ENCODE data around the gene FAM53A. TPM values are rescaled to one million over a fixed set of nuclear protein-coding genes. Genes with fewer than 3 reads are reported as not detected.
A peak's percentile ranks its signal among the peaks of the same experiment; 100 is the strongest.

Gene FAM53A
- total RNA-seq, 1 experiment from 2014 or later, result 1.5 TPM

DNA sequence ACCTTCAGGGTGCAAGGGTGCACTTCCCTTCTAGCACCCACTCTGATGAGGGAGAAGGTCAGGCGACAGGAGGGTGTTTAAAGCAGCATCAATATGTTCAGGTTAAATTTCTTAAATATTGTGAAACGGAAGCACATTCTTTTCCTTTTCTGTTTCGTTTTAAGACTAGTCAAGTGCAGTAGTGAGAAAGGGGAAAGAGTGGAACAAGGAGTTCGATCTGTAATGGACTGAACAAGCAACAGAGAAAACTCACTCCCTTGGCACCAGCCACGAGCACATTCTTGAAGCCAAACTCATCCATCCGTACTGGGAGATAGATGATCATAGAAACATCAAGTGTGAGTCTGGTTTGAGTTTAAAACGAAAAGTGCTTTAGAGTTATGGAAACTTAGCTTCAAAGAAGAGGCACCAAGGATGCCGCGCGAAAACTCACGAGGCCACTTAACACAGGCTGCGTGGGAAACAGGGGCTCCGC is 815 bp downstream of the FAM53A start:
- H3K36me3 ChIP-seq (ENCODE audit: insufficient read depth, low read length), result no peaks in the 10 kb centered on the region
- no peaks in the 10 kb centered on the region for H3K9me3 ChIP-seq (ENCODE audit: low read length)
- no peak for DNase-seq
- no peaks in the 10 kb centered on the region for H3K79me2 ChIP-seq (ENCODE audit: low read length)
- H3K9me2 ChIP-seq (replicated peaks; ENCODE audit: insufficient read depth, low read length), result no peaks in the 10 kb centered on the region
- H3K4me2 ChIP-seq (ENCODE audit: low read depth, low read length, poor library complexity, severe bottlenecking), result peak overlapping the region; percentile 74
- H3K4me3 ChIP-seq (ENCODE audit: low read length), result peak overlapping the region; percentile 65; the same call in 1 of the 2 replicates
- H3K4me1 ChIP-seq (ENCODE audit: low read length), result peaks cover 10% of the 10 kb centered on the region
- H3K9ac ChIP-seq (ENCODE audit: low read length), result peak overlapping the region; percentile 67
- no peaks in the 10 kb centered on the region for H3K27me3 ChIP-seq (ENCODE audit: low read length)
- no peak overlapping the region for H3K27ac ChIP-seq (ENCODE audit: low read length)
- peak overlapping the region; percentile 71; the same call in 1 of the 2 replicates for H2AFZ ChIP-seq (ENCODE audit: low read length)
- H4K20me1 ChIP-seq (ENCODE audit: insufficient read depth, low read depth, low read length), result no peaks in the 10 kb centered on the region

DNA sequence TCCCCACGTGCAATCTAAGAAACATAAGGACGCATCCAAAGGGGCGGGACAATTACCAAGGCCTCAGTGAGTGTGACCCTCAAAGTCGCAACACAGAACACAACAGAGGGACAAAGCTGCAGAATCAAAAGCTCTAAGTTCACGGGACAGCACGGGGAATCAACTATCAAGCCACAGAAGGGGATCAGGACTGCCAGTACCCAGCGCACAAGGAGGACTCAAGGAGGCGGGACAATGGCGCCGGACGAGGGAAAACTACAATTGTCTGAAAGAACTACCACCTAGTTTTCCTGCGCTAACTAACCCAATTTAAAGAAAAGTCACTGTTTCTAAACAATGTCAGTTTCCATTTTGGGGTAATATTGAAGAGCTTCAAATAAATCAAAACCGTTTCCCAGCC is 1.3 kb downstream of the FAM53A start:
- no peaks in the 10 kb centered on the region for H3K36me3 ChIP-seq (ENCODE audit: insufficient read depth, low read length)
- no peak overlapping the region for H3K4me3 ChIP-seq (ENCODE audit: low read length)
- H3K79me2 ChIP-seq (ENCODE audit: low read length), result no peaks in the 10 kb centered on the region
- H3K9ac ChIP-seq (ENCODE audit: low read length), result peak overlapping the region; percentile 67; the same call in 1 of the 2 replicates
- H3K4me1 ChIP-seq (ENCODE audit: low read length), result peaks cover 10% of the 10 kb centered on the region
- H3K9me2 ChIP-seq (replicated peaks; ENCODE audit: insufficient read depth, low read length), result no peaks in the 10 kb centered on the region
- H4K20me1 ChIP-seq (ENCODE audit: insufficient read depth, low read depth, low read length), result no peaks in the 10 kb centered on the region
- H2AFZ ChIP-seq (ENCODE audit: low read length), result no peak overlapping the region
- DNase-seq, result no peak
- no peaks in the 10 kb centered on the region for H3K27me3 ChIP-seq (ENCODE audit: low read length)
- H3K9me3 ChIP-seq (ENCODE audit: low read length), result no peaks in the 10 kb centered on the region
- H3K4me2 ChIP-seq (ENCODE audit: low read depth, low read length, poor library complexity, severe bottlenecking), result peak overlapping the region; percentile 74
- H3K27ac ChIP-seq (ENCODE audit: low read length), result no peak overlapping the region

DNA sequence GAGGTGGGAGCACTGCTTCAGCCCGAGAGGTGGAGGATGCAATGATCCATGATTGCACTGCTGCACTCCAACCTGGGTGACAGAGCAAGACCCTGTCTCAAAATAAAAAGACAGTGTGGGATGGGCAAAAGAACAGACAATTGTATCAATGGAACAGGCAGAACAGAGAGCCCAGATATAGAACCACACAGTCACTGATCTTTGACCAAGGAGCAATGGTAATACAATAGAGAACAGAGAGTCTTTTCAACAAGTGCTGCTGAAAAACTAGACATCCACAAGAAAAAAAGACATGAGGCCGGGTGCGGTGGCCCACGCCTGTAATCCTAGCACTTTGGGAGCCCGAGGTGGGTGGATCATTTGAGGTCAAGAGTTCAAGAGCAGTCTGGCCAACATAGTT is 5.9 kb downstream of the FAM53A start:
- H3K9me3 ChIP-seq (ENCODE audit: low read length), result no peaks in the 10 kb centered on the region
- peaks cover 2% of the 10 kb centered on the region for H3K4me1 ChIP-seq (ENCODE audit: low read length)
- H2AFZ ChIP-seq (ENCODE audit: low read length), result no peak overlapping the region
- H3K27me3 ChIP-seq (ENCODE audit: low read length), result no peaks in the 10 kb centered on the region
- H3K36me3 ChIP-seq (ENCODE audit: insufficient read depth, low read length), result no peaks in the 10 kb centered on the region
- H3K9ac ChIP-seq (ENCODE audit: low read length), result no peak overlapping the region
- no peaks in the 10 kb centered on the region for H3K79me2 ChIP-seq (ENCODE audit: low read length)
- no peaks in the 10 kb centered on the region for H4K20me1 ChIP-seq (ENCODE audit: insufficient read depth, low read depth, low read length)
- no peak overlapping the region for H3K4me2 ChIP-seq (ENCODE audit: low read depth, low read length, poor library complexity, severe bottlenecking)
- H3K9me2 ChIP-seq (replicated peaks; ENCODE audit: insufficient read depth, low read length), result no peaks in the 10 kb centered on the region
- no peak overlapping the region for H3K4me3 ChIP-seq (ENCODE audit: low read length)
- no peak overlapping the region for H3K27ac ChIP-seq (ENCODE audit: low read length)
- DNase-seq, result no peak

DNA sequence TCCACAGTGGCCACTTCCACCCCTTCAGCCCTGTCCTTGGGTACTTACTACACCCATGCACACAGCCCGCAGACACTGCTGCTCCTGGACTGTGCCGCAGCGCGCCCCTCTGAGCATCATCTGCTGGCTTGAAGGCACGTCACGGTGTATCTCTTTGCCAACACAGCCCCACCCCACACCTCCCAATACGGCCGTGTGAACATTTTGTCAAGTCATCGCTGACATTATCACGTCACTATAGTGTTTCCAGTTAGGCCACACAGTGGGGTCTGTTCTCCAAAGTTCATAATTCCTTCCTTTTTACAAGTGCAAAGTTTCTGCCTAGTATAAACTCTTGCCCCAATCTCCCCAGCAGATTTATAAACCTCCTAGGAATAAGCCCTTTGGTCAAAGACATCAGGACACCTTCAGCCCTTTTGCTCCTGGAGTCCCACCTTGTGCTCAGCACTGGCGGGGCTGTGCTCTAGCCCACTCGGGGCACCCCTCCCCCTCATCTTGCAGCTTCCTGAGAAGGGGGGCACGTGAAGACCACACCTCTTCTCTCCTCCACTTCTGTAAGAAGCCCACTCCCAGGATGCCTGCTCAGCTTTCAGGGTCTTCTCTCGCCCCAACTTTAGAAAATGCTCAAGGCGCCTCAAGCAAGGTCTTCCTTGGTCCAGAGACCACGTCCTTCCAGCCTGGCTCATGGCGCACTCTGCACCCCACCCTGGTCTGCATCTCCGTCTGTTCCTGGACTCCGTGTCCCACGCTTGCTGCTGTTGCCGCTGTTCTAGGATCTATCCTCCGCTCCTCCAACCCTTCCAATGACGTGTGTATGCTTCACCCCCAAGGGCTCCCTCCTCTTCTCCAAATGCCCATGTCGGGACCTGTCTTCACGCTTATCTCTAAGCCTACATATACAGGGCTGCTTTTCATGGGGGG is 7.2 kb downstream of the FAM53A start:
- Histone ChIP-seq H3K4me3 (ENCODE audit: low read length) (no peak overlapping the region), H3K4me2 (ENCODE audit: low read depth, low read length, poor library complexity, severe bottlenecking) (no peak overlapping the region), H3K27me3 (ENCODE audit: low read length) (no peaks in the 10 kb centered on the region), H3K9me2 (replicated peaks; ENCODE audit: insufficient read depth, low read length) (no peaks in the 10 kb centered on the region), H3K36me3 (ENCODE audit: insufficient read depth, low read length) (no peaks in the 10 kb centered on the region), H2AFZ (ENCODE audit: low read length) (no peak overlapping the region), H4K20me1 (ENCODE audit: insufficient read depth, low read depth, low read length) (no peaks in the 10 kb centered on the region), H3K27ac (ENCODE audit: low read length) (no peak overlapping the region), H3K9me3 (ENCODE audit: low read length) (no peaks in the 10 kb centered on the region), H3K79me2 (ENCODE audit: low read length) (no peaks in the 10 kb centered on the region), H3K9ac (ENCODE audit: low read length) (no peak overlapping the region), H3K4me1 (ENCODE audit: low read length) (no peaks in the 10 kb centered on the region)
- no peak for DNase-seq

DNA sequence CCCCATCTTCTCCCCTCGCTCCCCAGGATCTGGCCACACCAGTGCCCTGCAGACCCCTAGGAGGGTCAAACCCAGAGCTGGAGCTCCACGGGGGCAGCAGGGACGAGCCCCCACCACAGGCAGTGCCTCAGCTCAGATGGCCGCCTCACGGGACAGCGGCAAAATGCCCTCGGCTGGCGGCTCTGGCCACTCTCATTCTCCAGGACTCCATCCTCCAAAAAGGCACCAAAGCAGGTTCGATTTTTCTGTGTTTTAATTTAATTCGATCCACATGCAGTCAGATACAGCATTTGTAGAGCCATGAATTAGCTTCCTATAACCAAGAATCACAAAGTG is 8.3 kb downstream of the FAM53A start:
- Histone ChIP-seq H3K9me2 (replicated peaks; ENCODE audit: insufficient read depth, low read length) (no peaks in the 10 kb centered on the region), H3K27ac (ENCODE audit: low read length) (no peak overlapping the region), H3K4me1 (ENCODE audit: low read length) (no peaks in the 10 kb centered on the region), H3K27me3 (ENCODE audit: low read length) (no peaks in the 10 kb centered on the region), H2AFZ (ENCODE audit: low read length) (no peak overlapping the region), H3K79me2 (ENCODE audit: low read length) (no peaks in the 10 kb centered on the region), H3K9me3 (ENCODE audit: low read length) (no peaks in the 10 kb centered on the region), H3K9ac (ENCODE audit: low read length) (no peak overlapping the region), H3K4me3 (ENCODE audit: low read length) (no peak overlapping the region), H3K4me2 (ENCODE audit: low read depth, low read length, poor library complexity, severe bottlenecking) (no peak overlapping the region), H3K36me3 (ENCODE audit: insufficient read depth, low read length) (no peaks in the 10 kb centered on the region), H4K20me1 (ENCODE audit: insufficient read depth, low read depth, low read length) (no peaks in the 10 kb centered on the region)
- no peak for DNase-seq

DNA sequence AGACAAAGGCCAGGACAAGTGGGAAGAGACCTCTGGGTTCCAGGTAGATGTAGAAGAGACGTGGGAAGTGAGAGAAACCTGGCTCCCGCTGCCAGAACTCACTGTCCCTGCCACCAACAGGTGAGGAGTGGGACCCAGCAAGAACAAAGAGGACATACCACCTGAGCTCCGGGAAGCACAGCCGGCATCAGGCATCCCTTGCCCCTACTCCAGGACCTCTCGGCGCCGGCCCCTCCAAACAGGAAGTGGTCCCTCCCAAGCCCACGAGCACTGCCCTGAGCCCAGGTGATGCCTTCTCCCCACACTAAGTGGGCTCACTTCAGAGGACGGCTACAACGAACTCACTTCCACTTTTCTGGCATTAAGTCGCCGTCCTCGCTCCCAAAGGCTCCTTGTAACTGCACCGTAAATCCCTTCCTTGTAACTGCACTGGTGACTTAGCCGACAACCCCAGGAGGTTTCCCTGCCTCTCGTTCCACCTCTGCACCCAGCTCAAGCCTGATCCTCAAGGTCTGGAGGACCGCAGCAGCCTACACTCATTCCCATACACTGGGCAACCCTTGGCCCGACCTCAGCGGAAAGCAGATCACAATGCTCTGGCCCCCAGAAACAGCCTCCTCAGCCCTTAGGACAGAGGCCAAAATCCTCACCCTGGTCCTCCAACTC is 8.8 kb downstream of the FAM53A start:
- Histone ChIP-seq H3K27me3 (ENCODE audit: low read length) (no peaks in the 10 kb centered on the region), H2AFZ (ENCODE audit: low read length) (no peak overlapping the region), H3K27ac (ENCODE audit: low read length) (no peak overlapping the region), H3K9me2 (replicated peaks; ENCODE audit: insufficient read depth, low read length) (no peaks in the 10 kb centered on the region), H4K20me1 (ENCODE audit: insufficient read depth, low read depth, low read length) (no peaks in the 10 kb centered on the region), H3K4me3 (ENCODE audit: low read length) (no peak overlapping the region), H3K9me3 (ENCODE audit: low read length) (no peaks in the 10 kb centered on the region), H3K4me2 (ENCODE audit: low read depth, low read length, poor library complexity, severe bottlenecking) (no peak overlapping the region), H3K4me1 (ENCODE audit: low read length) (no peaks in the 10 kb centered on the region), H3K36me3 (ENCODE audit: insufficient read depth, low read length) (no peaks in the 10 kb centered on the region), H3K9ac (ENCODE audit: low read length) (no peak overlapping the region), H3K79me2 (ENCODE audit: low read length) (no peaks in the 10 kb centered on the region)
- DNase-seq, result no peak

DNA sequence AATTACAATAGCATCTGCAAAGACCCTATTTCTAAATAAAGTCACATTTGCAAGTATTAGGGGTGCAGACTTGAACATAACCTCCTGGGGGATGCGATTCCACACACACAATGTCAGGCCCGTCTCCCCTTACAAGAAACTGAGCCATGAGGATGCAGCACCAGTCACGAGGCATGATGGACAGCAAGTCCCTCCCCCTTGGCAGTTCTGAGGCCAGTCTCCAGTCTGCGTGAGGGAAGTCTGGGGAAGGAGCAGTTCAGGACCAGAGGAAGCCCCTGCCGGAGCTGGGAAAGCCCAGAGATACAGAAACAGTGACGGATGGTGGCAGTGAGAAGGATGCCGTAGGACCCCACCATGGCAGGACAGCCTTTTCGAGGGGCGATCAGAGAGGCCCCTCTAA is 9.4 kb downstream of the FAM53A start:
- H2AFZ ChIP-seq (ENCODE audit: low read length), result no peak overlapping the region
- H3K4me1 ChIP-seq (ENCODE audit: low read length), result no peaks in the 10 kb centered on the region
- no peak overlapping the region for H3K4me2 ChIP-seq (ENCODE audit: low read depth, low read length, poor library complexity, severe bottlenecking)
- no peak overlapping the region for H3K27ac ChIP-seq (ENCODE audit: low read length)
- H3K9ac ChIP-seq (ENCODE audit: low read length), result no peak overlapping the region
- no peak for DNase-seq
- no peaks in the 10 kb centered on the region for H3K9me2 ChIP-seq (replicated peaks; ENCODE audit: insufficient read depth, low read length)
- H3K9me3 ChIP-seq (ENCODE audit: low read length), result no peaks in the 10 kb centered on the region
- H3K79me2 ChIP-seq (ENCODE audit: low read length), result no peaks in the 10 kb centered on the region
- H3K4me3 ChIP-seq (ENCODE audit: low read length), result no peak overlapping the region
- no peaks in the 10 kb centered on the region for H3K36me3 ChIP-seq (ENCODE audit: insufficient read depth, low read length)
- no peaks in the 10 kb centered on the region for H4K20me1 ChIP-seq (ENCODE audit: insufficient read depth, low read depth, low read length)
- no peaks in the 10 kb centered on the region for H3K27me3 ChIP-seq (ENCODE audit: low read length)

DNA sequence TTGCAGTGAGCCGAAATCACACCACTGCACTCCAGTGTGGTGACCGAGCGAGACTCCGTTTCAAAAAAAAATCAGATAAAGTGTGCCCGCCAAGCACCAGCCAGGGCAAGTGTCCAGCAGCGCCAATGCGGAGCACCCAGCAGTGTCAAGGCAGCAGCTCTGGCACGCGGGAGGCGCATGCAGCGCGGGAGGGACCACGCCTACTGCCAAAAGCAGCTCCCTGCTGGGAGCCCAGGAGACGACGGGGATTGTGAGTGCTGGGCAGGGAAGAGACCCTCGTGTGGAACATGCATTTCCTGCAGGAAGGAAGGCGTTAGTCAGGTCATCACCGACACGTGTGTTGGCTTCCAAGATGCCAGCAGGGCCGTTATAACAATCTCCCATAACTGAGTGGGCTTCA is 10.4 kb downstream of the FAM53A start:
- no peak for DNase-seq
- Histone ChIP-seq H3K4me1 (ENCODE audit: low read length) (no peaks in the 10 kb centered on the region), H3K4me3 (ENCODE audit: low read length) (no peak overlapping the region), H4K20me1 (ENCODE audit: insufficient read depth, low read depth, low read length) (no peaks in the 10 kb centered on the region), H3K27ac (ENCODE audit: low read length) (no peak overlapping the region), H3K27me3 (ENCODE audit: low read length) (no peaks in the 10 kb centered on the region), H2AFZ (ENCODE audit: low read length) (no peak overlapping the region), H3K9ac (ENCODE audit: low read length) (no peak overlapping the region), H3K36me3 (ENCODE audit: insufficient read depth, low read length) (no peaks in the 10 kb centered on the region), H3K9me2 (replicated peaks; ENCODE audit: insufficient read depth, low read length) (no peaks in the 10 kb centered on the region), H3K9me3 (ENCODE audit: low read length) (no peaks in the 10 kb centered on the region), H3K4me2 (ENCODE audit: low read depth, low read length, poor library complexity, severe bottlenecking) (no peak overlapping the region), H3K79me2 (ENCODE audit: low read length) (no peaks in the 10 kb centered on the region)
